Measurements from ENCODE around the gene MAT2A.

The MAT2A gene

GRCh38 chr2:85527787-85528186 is 11.2 kb upstream of the MAT2A start:
- no peak for DNase-seq
- Histone ChIP-seq H3K27me3 (replicated peaks) (no peaks in the 10 kb centered on the region), H3K27ac (no peak overlapping the region), H3K4me3 (ENCODE audit: low read depth, low read length) (no peak overlapping the region), H3K36me3 (replicated peaks) (no peaks in the 10 kb centered on the region)
- TF ChIP-seq CTCF (IDR thresholded peaks at IDR 0.05; ENCODE audit: low read depth, low read length, missing control alignments), result no peak
- in situ Hi-C loops (cut with HindIII; ENCODE audit: low pct_ligation_motif_present, low sequenced_read_pairs), result no loop called here

DNA sequence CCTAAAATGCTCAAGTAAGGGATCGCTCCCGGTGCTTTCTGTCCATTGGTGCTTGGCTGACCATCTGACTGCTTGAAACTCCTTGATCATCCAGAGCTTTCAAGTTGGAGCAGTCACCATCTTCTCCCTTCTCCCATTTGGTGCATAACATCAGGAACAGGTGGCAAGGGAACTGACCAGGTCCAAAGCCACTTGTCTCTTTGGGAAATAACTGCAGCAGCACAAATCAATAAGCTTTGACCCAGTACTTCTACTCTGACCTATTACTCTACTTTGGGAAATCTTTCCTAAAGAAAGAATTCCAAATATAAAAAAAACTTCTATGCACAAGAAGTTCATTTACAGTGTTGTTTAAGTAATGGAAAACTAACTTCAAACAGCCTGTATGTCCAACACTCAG is 10.6 kb upstream of the MAT2A start:
- in situ Hi-C loops (cut with HindIII; ENCODE audit: low pct_ligation_motif_present, low sequenced_read_pairs), result no loop called here
- Histone ChIP-seq H3K27me3 (replicated peaks) (no peaks in the 10 kb centered on the region), H3K4me3 (ENCODE audit: low read depth, low read length) (no peak overlapping the region), H3K36me3 (replicated peaks) (no peaks in the 10 kb centered on the region), H3K27ac (no peak overlapping the region)
- DNase-seq, result no peak
- no peak for TF ChIP-seq CTCF (IDR thresholded peaks at IDR 0.05; ENCODE audit: low read depth, low read length, missing control alignments)

DNA sequence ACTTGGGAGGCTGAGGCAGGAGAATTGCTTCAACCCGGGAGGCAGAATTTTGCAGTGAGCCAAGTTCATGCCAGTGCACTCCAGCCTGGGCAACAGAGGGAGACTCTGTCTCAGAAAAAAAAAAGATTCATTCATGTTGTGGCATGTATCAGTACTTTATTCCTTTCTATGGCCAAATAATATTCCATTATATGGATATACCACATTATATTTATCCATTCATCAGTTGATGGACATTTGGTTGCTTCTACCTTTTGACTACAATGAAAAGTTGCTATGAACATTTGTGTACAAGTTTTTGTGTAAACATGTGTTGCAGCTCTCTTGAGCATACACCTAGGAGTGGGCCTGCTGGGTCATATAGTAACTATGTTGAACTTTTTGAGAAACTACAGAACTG is 9.2 kb upstream of the MAT2A start:
- in situ Hi-C loops (cut with HindIII; ENCODE audit: low pct_ligation_motif_present, low sequenced_read_pairs), result no loop called here
- no peak for DNase-seq

GRCh38 chr2:85531589-85531988 is 7.4 kb upstream of the MAT2A start:
- H3K27ac ChIP-seq, result no peak overlapping the region
- in situ Hi-C loops (cut with HindIII; ENCODE audit: low pct_ligation_motif_present, low sequenced_read_pairs), result no loop called here
- no peaks in the 10 kb centered on the region for H3K36me3 ChIP-seq (replicated peaks)
- H3K27me3 ChIP-seq (replicated peaks), result no peaks in the 10 kb centered on the region
- DNase-seq, result no peak
- no peak overlapping the region for H3K4me3 ChIP-seq (ENCODE audit: low read depth, low read length)
- TF ChIP-seq CTCF (IDR thresholded peaks at IDR 0.05; ENCODE audit: low read depth, low read length, missing control alignments), result no peak

More for the DNA sequence above, 9.2 kb upstream of the MAT2A start:
- H3K27me3 ChIP-seq (replicated peaks), result no peaks in the 10 kb centered on the region
- no peak overlapping the region for H3K4me3 ChIP-seq (ENCODE audit: low read depth, low read length)
- no peak for TF ChIP-seq CTCF (IDR thresholded peaks at IDR 0.05; ENCODE audit: low read depth, low read length, missing control alignments)
- H3K27ac ChIP-seq, result no peak overlapping the region
- H3K36me3 ChIP-seq (replicated peaks), result no peaks in the 10 kb centered on the region

DNA sequence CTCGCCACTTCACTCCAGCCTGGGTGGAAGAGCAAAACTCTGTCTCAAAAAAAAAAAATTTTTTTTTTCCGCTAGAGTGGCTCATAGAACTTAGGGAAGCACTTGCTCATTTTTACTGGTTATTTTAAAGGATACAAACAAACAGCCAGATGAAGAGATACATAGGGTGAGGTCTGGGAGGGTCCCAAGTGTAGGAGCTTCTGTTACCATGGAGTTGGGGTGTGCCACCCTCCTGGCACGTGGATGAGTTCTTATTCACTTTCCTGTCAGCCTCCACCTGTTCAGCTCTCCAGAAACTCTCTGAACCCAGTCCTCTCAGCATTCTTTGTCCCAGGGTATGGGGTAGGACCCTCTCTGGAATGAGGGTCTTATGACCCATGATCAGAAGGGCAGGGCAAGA is 4.9 kb upstream of the MAT2A start:
- no peak overlapping the region for H3K27ac ChIP-seq
- H3K27me3 ChIP-seq (replicated peaks), result no peaks in the 10 kb centered on the region
- no peak overlapping the region for H3K4me3 ChIP-seq (ENCODE audit: low read depth, low read length)
- no peak for DNase-seq
- TF ChIP-seq CTCF (IDR thresholded peaks at IDR 0.05; ENCODE audit: low read depth, low read length, missing control alignments), result no peak
- in situ Hi-C loops (cut with HindIII; ENCODE audit: low pct_ligation_motif_present, low sequenced_read_pairs), result no loop called here
- no peaks in the 10 kb centered on the region for H3K36me3 ChIP-seq (replicated peaks)

GRCh38 chr2:85534881-85535280 is 4.1 kb upstream of the MAT2A start:
- Histone ChIP-seq H3K36me3 (replicated peaks) (peaks cover 2% of the 10 kb centered on the region), H3K27ac (no peak overlapping the region), H3K4me3 (ENCODE audit: low read depth, low read length) (no peak overlapping the region), H3K27me3 (replicated peaks) (no peaks in the 10 kb centered on the region)
- no peak for DNase-seq
- in situ Hi-C loops (cut with HindIII; ENCODE audit: low pct_ligation_motif_present, low sequenced_read_pairs), result no loop called here
- no peak for TF ChIP-seq CTCF (IDR thresholded peaks at IDR 0.05; ENCODE audit: low read depth, low read length, missing control alignments)

Measured in brain microvascular endothelial cell (primary cell).